Stimulated activated CD4-positive, alpha-beta T cell treated with anti-CD3 and anti-CD28 coated beads, Interleukin-15, amount 100 ng/mL, for 48 hours (primary cell): ENCODE measurements around the gene ZCCHC17.
A peak's percentile ranks its signal among the peaks of the same experiment; 100 is the strongest.
"Not testable (repeated sequence)": the region's sequence is repeated elsewhere in the genome, so short reads cannot be mapped to it uniquely, and the experiment has no call there.

ENCODE experiments used
- DNase-seq, 2 donors: peaks; one replicate each; pipeline ENCODE4 v3.0.0-alpha.2; 2020; ENCODE audit warnings: low read depth in 2 of 2

ZCCHC17 gene

GRCh38 chr1:31371121-31371959 is 74.5 kb downstream of the ZCCHC17 start:
- DNase-seq, result no peak

DNA sequence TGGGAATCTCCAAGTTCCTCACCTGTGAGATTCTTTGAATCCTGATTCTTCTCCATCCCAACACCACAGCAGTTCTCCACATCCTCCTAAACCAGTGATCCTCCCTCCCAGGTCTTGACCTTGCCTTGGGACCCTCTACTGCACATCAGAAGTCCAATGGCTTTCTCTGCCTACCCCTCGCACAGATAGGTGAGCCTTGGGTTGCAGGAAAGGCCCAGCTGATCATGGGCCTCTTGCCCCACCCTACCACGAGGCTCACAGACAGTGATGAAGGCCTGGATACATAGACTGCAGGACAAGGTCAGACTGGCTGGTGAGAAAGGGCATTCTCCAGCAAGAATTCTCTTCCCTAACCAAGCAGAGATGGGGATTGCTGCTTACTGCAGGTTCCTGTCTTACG is 75.2 kb downstream of the ZCCHC17 start:
- DNase-seq, result no peak

DNA sequence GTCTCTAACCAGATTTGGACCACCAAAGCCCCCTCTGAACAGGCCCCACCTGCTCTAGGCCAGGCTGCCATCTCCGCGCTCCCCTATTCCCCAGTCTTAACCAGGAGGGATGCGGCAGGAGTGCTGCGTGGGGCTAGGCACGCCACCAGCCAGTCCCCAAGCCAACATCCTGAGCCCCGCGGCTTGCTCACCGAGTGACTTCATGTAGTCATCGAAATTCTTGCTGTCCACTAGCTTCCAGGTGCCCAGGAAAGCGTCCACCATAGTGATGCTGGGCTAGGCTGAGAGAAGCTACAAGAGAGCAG is 75.9 kb downstream of the ZCCHC17 start:
- DNase-seq, result no peak

DNA sequence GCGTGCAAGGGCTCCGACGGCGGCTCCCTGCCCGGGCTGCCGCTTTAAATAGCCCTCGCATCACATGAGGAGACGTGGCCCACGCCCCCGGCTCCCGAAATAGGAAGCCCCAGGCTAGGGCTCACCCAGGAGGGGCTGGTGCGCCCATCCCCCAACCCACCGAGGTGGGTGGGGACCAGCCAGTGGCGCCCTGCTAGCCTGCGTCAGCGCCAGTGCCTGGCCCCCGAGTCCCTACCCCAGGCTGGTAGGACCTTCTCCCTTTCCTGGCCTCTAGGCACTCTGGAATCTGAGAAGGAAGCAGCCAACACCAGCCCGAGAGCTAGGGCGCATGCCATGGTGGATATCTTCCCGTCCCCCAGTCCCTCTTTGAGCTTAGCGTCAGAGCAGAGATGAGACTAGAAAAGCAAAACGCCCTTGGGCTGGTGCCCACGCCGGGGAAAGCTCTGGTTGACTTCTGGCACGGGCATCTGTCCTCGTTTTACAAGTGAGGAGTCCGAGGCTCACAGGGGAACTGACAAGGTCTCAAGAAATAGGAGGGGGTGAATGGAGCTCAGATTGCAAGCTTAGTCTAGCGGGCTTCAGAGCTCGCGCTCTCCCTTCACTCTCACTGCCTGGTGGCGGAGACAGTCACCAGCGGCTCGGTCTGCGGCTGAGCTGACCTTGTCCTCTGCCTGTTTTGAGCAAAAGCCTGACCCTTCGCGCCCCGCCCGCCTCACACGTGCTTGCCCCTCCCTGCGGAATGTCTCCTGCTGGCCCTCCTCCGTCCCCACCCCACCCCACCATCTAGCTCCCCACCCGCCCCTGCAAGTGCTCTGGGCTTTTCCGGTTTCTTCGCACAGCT is 76.4 kb downstream of the ZCCHC17 start, which contains the start of gene FABP3:
FABP3 (minus strand) TSS at position 21 of the 841 bp plus-strand sequence. CDS start 62 bp downstream, outside the sequence.
- no peak for DNase-seq

DNA sequence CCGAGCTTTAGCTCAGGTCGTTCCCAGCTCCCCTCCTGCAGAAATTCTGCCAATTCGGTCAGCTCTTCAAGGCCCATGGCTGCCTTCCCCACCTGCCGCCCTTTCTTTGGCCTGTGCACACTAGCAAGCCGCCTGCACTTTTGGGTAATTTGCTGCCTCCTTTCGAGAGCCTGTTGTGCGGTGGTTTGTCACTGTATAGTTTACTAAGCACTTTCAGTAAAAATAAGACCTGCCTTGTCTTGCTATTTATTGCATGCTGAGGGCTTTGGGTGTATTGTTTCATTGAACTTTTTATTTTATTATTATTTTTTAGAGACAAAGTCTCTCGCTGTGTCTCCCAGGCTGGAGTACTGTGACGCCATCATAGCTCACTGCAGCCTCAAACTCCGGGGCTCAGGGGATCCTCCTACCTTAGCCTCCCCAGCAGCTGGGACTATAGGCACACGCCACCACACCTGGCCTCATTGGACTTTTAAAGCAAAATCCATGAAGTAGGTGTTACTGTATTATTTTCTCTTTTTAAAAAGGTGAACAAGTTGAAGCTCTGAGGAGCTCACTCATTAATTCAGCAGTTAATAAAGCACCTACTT is 77.2 kb downstream of the ZCCHC17 start:
- no peak for DNase-seq

DNA sequence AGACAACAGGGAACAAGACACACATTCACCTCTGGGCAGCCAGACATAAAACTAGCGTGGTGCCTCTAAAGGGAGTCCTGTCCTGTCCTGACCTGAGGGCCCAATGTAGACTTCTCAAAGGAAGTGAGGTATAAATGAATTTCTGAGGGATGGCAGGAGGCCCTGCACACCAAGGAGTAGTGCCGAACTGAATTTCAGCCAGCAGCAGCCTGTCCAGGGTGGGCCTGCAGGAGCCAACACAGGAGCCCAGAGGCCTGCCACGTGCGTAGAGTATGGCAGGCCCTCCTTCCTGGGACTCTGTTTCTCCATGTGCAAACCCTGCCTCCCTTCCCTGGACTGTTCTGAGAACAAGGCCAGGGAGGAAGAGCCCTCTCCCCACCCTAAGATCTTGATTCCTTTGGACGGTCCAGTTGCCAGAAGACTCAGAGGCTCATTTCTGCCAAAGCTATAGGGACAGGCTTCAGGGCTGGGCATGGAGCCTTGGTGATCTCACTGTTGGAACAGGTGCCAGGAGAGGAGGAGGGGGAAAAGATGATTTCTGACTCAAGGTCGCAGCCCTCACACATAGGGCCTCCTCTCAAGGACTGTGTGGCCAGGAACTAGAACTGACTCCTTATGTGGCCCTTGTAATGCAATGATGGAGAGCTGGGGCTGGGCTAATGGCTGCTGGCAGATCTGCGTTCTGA is 77.8 kb downstream of the ZCCHC17 start:
- DNase-seq, result no peak

GRCh38 chr1:31376375-31377134 is 79.7 kb downstream of the ZCCHC17 start:
- DNase-seq, result no peak

GRCh38 chr1:31377364-31377863 is 80.6 kb downstream of the ZCCHC17 start:
- DNase-seq, result no peak

- DNase-seq, result no peak
Observed at GRCh38 chr1:31378001-31378400, 81.2 kb downstream of the ZCCHC17 start.

DNA sequence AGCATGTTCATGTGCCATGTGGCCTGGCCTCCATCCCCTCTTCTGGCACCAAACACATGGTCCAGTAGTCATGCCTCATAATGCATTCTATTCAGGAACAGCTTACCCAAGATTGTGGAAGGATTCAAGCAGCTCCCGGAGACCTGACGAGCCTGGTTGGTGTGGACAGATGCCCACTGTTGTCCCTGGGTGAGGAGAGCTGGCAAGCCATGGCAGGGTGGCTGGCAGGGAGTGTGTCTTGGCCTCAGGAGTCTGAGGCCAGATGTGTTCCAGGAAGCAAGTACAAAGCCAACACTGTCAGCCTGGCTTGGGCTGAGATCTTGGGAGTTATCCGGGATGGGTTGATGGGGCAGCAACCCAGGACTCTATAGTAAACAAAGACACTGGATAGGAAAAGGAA is 83.3 kb downstream of the ZCCHC17 start:
- DNase-seq, result no peak

- DNase-seq, result no peak
Observed at GRCh38 chr1:31381394-31382294, 84.8 kb downstream of the ZCCHC17 start.

DNA sequence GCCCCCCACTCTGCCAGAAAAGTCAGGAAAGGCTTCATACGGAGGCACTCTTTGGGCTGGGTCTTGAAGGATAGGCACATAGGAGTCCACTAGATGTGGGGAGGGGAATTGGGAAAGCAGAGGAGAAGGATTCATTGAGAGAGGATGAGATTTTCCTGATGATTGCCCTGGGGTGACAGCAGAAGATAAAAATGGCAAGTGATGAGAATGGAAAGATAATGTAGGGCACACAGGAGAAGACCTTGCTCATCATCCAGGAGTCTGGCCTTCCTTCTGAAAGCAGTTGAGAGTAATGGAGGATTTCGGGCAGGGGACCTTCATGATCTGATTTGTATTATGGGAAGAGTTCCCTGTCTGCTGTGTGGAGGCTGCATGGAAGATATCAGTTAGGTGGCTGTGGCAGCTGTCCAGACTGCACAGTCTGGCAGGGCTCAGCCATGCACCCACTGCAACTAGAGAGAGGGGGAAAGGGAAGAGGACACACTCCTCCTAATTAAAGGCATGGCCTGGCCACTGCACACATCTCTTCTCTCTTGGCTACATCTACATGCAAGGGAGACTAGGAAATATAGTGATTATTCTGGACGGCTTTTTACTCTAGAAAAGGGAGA is 85.7 kb downstream of the ZCCHC17 start:
- no peak for DNase-seq

- DNase-seq, result no peak
Observed at GRCh38 chr1:31383967-31384366, 87.1 kb downstream of the ZCCHC17 start.

DNA sequence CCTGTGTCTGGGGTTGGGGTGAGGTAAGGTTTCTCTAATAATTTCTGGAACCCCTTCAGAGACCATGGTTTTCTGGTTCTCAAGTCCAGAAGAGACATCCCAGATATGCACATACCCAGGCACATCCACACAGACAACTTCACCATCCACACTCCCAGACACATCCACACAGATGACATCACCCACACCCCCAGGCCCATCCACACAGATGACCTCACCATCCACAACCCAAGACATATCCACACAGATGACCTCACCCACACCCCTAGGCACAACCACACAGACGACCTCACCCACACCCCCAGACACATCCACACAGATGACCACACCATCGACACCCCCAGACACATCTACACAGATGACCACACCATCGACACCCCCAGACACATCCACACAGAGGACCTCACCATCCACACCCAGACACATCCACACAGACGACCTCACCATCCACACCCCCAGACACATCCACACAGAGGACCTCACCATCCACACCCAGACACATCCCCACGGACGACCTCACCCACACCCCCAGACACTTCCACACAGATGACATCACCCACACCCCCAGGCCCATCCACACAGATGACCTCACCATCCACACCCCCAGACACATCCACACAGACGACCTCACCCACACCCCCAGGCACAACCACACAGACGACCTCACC is 89.9 kb downstream of the ZCCHC17 start:
- not testable (repeated sequence) for DNase-seq

GRCh38 chr1:31387612-31388011 is 90.8 kb downstream of the ZCCHC17 start:
- no peak for DNase-seq

- no peak for DNase-seq
Observed at GRCh38 chr1:31389616-31390015, 92.8 kb downstream of the ZCCHC17 start.

- DNase-seq, result no peak
Observed at GRCh38 chr1:31390071-31390470, 93.2 kb downstream of the ZCCHC17 start.

DNA sequence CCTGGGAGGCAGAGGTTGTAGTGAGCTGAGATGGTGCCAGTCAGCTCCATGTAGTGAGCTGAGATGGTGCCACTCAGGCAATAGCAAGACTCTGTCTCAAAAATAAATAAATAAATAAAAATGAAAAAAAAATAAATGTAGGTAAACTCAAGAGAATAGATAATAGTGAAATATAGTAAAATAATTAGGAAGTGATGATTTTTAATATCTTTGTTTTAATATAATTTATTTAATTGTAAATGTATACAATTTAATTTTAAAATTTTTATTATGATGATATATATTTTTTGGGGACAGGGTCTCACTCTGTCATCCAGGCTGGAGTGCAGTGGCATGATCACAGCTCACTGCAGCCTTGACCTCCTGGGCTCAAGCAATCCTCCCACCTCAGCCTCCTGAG is 96.6 kb downstream of the ZCCHC17 start:
- no peak for DNase-seq

GRCh38 chr1:31394584-31395193 is 97.9 kb downstream of the ZCCHC17 start:
- DNase-seq, result peak; percentile 63 to 79
